GM21717 (cell line): Measurements from ENCODE around the gene TRPM7.
"Not testable (repeated sequence)": the region's sequence is repeated elsewhere in the genome, so short reads cannot be mapped to it uniquely, and the experiment has no call there.

Experiments
- ATAC-seq: cut with Tn5 transposase; IDR thresholded peaks from one replicate; pipeline ENCODE4 v1.9.1; 2021; ENCODE audit warnings: mild to moderate bottlenecking, moderate library complexity; ENCODE audit not compliant: unreplicated experiment

The TRPM7 gene

GRCh38 chr15:50590288-50590687 is 96.3 kb downstream of the TRPM7 start:
- no peak for ATAC-seq

GRCh38 chr15:50577492-50577891 is 109.1 kb downstream of the TRPM7 start:
- ATAC-seq = no peak

GRCh38 chr15:50576166-50576565 is 110.4 kb downstream of the TRPM7 start:
- no peak for ATAC-seq

GRCh38 chr15:50573842-50574241 is 112.8 kb downstream of the TRPM7 start:
- not testable (repeated sequence) for ATAC-seq

GRCh38 chr15:50563756-50564155 is 122.8 kb downstream of the TRPM7 start:
- ATAC-seq = no peak

GRCh38 chr15:50562735-50563640 is 123.6 kb downstream of the TRPM7 start:
- no peak for ATAC-seq

GRCh38 chr15:50558012-50558411 is 128.6 kb downstream of the TRPM7 start:
- ATAC-seq = no peak

- no peak for ATAC-seq
These were observed 129.8 kb downstream of the TRPM7 start for GRCh38 chr15:50556642-50557371.

- ATAC-seq = no peak
These were observed 134.4 kb downstream of the TRPM7 start for GRCh38 chr15:50552238-50552637.

- ATAC-seq = no peak
These were observed 137.3 kb downstream of the TRPM7 start for GRCh38 chr15:50549326-50549725.

GRCh38 chr15:50546566-50546965 is 140.0 kb downstream of the TRPM7 start, which contains the start of gene USP50:
TSS of gene USP50 (minus strand) at chr15:50546666. CDS start at chr15:50546525, 141 bp downstream.
- no peak for ATAC-seq

GRCh38 chr15:50544368-50544767 is 142.2 kb downstream of the TRPM7 start:
- no peak for ATAC-seq

GRCh38 chr15:50543556-50543955 is 143.0 kb downstream of the TRPM7 start:
- ATAC-seq = no peak

GRCh38 chr15:50542887-50543210 is 143.7 kb downstream of the TRPM7 start:
- no peak for ATAC-seq

- ATAC-seq = no peak
These were observed 154.8 kb downstream of the TRPM7 start for GRCh38 chr15:50531766-50532165.

- no peak for ATAC-seq
These were observed 155.4 kb downstream of the TRPM7 start for GRCh38 chr15:50531163-50531562.

- no peak for ATAC-seq
These were observed 162.7 kb downstream of the TRPM7 start for GRCh38 chr15:50523851-50524251.

GRCh38 chr15:50519740-50520425 is 166.7 kb downstream of the TRPM7 start:
- ATAC-seq = no peak

GRCh38 chr15:50513001-50513400 is 173.6 kb downstream of the TRPM7 start:
- no peak for ATAC-seq
